GM19193 (cell line): ENCODE results near the gene MAP3K3.

Experiments
- POLR2A ChIP-seq: IDR thresholded peaks from 4 replicates; pipeline ENCODE4 v1.6.1; 2011; ENCODE audit not compliant: insufficient read depth, insufficient read length; ENCODE audit errors: extremely low read depth

Gene MAP3K3

DNA sequence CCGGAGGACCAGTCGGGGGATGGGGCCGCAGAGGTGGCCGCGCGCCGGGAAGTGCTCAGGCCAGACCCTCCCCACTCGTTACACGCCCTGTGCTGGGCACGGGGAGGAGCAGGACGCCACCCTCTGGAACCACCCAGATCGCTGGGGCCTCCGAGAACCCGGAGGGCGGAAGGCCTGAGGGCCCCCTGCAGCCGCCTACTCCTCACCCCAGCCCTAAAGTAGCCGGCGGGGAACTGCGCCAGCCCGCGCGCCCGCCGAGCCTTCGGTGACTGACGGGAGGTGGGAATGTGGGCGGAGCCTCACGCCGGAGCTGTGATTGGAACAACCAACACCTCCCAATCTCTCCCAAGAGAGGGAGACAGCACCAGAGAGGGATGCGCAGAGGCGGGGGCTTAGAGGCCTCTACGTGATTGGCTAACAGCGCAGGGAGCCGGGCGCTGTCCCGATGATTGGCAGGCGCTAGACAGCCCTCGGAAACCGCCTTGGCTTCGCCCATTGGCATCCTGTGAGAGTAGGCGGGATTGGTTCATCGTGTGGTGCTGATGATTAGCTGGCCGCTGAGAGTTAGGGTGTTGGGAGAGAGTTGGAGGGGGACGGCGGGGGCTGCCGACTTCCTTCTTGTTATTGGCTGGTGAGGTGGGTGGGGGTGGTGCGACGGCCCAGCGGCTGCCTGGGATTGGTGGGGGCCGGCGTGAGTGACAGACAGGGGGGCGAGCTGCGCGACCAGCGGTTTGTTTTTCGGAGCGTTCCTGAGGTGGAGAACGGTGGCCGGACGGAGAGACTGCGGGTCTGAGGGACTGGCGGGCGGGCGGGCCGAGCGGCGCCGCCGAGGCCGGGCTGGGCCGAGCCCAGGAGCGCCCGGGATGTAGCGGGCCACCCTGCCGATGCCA is at the start of gene MAP3K3:
TSS of gene MAP3K3 (plus strand) at position 734 of the 890 bp plus-strand sequence. CDS start 343 bp downstream, outside the sequence.
- peak; percentile 92 for TF ChIP-seq POLR2A

DNA sequence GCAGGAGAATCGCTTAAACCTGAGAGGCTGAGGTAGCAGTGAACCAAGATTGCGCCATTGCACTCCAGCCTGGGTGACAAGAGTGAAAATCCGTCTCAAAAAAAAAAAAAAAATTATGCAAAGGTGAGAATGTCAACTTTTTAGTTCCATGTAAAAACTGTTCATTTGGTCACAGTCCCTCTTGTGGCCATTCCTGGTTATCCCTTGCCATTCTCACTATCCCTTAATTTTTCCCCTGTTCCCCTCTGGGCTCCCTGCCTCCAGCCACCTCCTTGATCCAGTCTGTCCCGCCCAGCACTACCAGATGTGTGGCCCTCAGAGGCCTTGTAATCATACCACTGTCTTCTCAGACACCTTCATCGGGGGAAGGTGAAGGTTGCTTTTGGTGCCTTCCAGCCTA is 48.6 kb upstream of the MAP3K3 start:
- TF ChIP-seq POLR2A, result no peak

DNA sequence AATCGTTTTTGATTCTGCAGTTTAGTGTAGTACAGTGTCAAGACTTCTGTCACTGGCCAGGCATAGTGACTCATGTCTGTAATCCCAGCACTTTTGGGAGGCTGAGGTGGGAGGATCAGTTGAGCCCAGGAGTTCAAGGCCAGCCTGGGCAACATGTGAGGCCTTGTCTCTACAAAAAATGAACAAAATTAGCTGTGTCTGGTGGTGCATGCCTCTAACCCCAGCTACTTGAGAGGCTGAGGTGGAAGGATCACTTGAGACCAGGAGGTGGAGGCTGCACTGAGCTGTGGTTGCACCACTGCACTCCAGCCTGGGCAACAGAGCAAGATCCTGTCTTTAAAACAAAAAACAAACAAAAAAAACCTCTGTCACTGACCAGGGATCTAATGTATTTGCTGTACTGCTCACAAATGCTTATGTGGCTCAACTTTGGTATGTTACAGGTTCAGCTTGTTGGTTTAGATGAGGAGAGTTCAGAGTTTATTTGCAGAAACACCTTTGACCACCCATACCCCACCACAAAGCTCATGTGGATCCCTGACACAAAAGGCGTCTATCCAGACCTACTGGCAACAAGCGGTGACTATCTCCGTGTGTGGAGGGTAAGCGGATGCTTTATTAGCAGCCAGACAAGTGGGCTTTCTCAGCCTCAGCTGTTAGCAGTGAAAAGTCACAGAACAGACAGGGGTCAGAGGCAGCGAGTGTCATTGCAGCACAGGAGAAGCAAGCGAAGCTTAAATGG is 44.0 kb upstream of the MAP3K3 start:
- TF ChIP-seq POLR2A, result no peak

DNA sequence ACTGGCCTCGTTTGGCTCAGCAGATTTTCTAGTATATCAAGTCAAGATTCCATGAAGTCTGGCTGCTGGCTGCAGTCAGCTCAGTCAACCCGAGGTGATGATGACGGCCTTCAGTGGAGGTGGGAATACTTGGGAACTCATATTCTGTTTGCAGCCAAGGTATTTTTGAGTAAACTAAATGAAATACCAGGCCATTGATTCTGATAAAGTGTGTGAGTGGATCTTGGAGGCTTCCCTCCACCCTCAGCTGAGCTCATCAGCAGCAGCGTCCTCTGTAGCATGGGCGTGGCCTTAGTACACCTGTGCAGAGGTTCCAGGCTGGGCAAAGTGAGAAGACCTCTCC is 43.5 kb upstream of the MAP3K3 start:
- TF ChIP-seq POLR2A, result no peak

DNA sequence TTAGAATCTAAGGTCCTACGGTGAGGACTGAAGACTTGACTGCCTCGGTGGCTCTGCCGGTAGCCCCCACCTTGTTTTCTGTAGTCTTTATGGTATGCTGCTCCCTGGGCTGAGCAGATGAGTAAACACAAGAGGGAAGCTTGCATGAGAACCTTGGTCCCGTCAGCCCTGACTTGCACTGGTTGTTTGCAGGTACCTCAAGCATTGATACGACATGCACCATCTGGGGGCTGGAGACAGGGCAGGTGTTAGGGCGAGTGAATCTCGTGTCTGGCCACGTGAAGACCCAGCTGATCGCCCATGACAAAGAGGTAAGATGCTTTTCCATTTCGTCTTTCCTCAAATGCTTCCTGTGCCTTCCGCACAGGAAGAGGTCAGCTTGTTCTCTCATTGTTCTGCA is 42.6 kb upstream of the MAP3K3 start:
- TF ChIP-seq POLR2A, result no peak

DNA sequence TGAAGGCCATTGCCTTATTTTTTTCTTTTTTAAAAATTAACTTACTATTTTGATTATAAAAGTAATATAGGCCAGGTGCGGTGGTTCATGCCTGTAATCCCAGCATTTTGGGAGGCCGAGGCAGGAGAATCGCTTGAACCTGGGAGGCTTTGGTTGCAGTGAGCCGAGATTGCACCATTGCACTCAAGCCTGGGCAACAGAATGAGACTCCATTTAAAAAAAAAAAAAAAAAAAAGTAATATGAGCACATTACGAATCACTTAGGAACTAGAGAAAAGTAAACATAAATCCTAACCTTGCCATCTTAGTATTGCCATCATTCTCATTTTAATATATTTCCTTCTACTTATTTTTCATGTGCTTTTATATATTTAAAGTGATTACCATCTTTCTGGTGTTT is 34.4 kb upstream of the MAP3K3 start:
- no peak for TF ChIP-seq POLR2A

DNA sequence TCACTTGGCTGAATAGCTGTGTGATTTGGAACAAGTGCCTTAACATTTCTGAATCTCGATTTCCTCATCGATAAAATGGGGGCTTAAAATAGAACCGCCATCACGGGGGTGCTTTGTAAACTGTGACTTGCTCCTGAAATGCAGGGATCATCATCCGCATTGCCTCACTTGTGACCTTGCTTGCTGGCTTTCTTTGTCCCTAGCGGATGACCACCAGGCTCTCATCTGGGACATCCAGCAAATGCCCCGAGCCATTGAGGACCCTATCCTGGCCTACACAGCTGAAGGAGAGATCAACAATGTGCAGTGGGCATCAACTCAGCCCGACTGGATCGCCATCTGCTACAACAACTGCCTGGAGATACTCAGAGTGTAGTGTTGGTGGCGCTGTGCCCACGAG is 33.4 kb upstream of the MAP3K3 start:
- no peak for TF ChIP-seq POLR2A

DNA sequence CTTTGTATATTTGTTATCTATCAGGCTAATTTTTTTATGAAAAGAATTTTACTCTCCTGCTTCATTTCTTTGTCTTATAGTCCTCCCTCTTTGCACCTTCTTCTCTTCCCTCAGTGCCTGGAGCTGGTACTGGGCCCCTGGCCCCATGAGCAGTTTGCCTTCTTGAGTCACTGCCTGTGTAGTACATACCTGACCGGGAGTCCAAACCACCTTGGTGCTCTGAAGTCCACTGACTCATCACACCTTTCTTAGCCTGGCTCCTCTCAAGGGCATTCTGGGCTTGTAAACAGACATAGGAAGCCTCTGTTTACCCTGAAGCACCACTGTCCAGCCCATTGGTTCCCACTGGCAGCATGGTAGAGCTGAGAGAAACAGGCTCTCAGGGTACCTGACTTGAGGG is 32.6 kb upstream of the MAP3K3 start:
- TF ChIP-seq POLR2A, result no peak

DNA sequence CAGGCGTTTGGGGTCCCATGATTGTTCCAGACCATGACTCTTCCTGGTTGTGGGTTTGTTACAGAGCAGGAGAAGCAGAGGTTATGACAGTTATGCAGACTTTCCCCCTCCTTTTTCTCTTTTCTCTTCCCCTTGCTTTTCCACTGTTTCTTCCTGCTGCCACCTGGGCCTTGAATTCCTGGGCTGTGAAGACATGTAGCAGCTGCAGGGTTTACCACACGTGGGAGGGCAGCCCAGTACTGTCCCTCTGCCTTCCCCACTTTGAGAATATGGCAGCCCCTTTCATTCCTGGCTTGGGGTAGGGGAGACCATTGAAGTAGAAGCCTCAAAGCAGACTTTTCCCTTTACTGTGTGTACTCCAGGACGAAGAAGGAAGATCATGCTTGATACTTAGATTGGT is 29.4 kb upstream of the MAP3K3 start:
- TF ChIP-seq POLR2A, result no peak

DNA sequence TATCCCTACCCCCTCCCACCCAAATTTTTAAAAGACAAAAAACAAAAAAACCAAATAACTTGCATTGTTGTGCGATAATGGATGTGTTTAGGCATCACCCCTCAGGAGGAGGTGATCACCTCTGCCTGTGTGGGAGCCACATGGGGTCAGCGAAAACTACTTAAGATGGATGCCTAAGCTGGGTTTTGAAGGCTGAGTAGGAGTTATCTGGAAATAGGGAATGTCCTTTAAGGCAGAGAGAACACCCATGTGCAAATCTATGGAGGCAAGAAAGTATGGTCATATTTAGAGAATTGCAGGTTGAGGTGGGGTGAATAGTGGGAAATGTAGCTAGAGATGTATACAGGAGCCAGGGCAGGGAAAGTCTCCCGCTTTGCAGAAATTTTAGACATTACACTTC is 27.1 kb upstream of the MAP3K3 start:
- no peak for TF ChIP-seq POLR2A

DNA sequence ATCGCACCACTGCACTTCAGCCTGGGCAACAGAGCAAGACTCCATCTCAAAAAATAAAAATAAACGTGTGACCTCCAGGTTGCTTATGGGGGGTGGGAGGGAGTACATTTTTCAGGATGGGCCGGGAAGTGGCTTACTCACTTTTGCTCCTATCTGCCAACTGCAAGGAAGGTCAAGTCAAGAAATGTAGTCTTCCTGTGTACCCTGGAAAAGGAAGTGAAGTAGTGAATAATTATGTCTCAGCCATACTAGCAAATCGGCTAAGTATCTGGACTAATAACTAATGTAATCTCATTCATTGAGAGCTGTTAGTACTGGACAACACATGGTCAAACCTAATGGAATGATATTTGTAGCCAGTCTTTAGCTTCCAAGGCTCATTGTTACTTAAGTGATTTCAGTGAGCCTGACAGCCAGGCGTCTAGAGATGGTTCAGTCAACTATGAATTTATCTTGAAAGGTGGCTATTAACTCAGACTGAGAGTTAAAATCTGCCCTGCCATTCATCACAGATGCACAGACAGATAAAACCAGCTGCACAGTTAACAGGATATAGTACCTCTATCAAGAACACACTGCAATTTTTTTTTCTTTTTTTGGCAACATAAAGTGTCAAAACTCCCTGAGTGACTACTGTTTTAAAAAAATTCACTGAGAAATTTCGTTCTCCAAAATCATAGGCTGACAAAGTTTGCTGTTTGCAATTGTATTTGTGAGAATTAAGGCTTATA is 25.2 kb upstream of the MAP3K3 start:
- no peak for TF ChIP-seq POLR2A

DNA sequence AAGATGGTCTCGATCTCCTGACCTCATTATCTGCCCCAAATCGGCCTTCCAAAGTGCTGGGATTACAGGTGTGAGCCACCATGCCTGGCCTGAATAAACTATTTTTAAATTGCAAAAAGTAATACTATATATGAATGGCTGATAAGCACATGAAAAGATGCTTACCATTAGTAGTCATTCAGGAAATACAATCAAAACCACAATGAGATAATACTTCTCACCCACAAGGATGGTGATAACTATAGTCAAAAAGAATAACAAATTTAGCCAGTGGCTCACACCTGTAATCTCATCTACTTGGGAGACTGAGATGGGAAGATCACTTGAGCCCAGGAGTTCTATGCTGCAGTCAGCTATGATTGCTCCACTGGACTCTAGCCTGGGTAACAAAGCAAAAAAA is 23.9 kb upstream of the MAP3K3 start:
- TF ChIP-seq POLR2A, result no peak

DNA sequence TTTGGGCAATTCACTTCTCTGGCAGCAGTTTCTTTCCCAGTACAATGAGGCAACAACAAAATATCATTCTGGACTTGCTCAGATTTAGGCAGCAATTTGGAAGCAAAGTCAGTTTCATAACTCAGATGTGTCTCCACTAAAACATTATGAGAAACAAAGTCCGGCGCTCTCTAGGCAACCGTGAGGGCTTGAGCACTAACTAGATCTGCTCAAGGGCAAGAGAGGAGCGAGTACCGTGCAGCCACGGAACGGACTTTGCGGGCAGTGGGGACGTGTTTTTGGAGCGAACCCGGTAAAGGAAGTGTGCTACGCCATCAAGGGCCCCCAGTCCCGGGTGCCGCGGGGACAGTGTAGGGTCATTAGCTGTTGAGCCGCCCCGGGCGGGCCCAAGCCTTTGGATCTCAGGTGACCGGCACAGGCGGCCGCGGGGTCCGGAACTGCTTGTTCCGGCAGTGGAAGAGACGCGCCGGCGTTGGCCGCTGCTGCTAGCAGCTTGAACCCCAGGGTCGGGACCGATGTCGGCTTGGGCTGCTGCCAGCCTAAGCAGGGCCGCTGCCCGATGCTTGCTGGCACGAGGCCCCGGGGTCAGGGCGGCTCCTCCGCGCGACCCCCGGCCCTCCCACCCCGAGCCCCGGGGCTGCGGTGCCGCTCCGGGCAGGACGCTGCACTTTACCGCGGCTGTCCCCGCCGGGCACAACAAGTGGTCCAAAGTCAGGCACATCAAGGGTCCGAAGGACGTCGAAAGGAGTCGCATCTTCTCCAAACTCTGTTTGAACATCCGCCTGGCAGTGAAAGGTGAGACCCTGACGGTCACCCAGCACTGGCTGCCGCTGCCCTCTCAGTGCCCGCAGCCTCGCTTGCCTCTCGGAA is 21.4 kb upstream of the MAP3K3 start, which contains the start of gene TACO1:
TSS of gene TACO1 (plus strand) at position 327 of the 870 bp plus-strand sequence. CDS start at position 516, 189 bp downstream.
- peak; percentile 83 for TF ChIP-seq POLR2A
